Measurements from ENCODE around the gene POP7.
"Not testable (repeated sequence)": the region's sequence is repeated elsewhere in the genome, so short reads cannot be mapped to it uniquely, and the experiment has no call there.

Gene POP7

DNA sequence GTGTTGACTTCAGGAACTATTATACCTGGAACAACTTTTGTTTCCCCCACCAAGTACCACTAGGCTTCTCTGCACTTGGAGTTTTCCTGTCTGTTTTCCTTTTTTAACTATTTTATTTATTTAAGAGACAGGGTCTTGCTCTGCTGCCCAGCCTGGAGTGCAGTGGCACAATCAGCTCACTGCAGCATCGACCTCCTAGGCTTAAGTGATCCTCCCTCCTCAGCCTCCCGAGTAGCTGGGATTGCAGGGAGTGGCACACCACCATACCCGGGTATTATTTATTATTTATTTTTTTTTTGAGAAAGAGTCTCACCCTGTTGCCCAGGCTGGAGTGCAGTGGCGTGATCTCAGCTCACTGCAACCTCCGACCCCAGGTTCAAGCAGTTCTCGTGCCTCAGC lies 9.8 kb upstream of the POP7 start:
- Histone ChIP-seq H3K4me3 (ENCODE audit: low read length in 2 of 2) (no peak overlapping the region), H3K27me3 (ENCODE audit: control insufficient read depth in 1 of 2, insufficient read depth in 2 of 2, low read length in 2 of 2) (peaks cover 0 to 2% of the 10 kb centered on the region in 2 donors), H3K9ac (ENCODE audit: low read length in 2 of 2) (no peak overlapping the region), H3K4me1 (ENCODE audit: control insufficient read depth, insufficient read depth, low read length) (peaks cover 25% of the 10 kb centered on the region), H3K27ac (ENCODE audit: low read length) (no peak overlapping the region), H3K9me3 (ENCODE audit: control insufficient read depth in 2 of 2, low read length in 2 of 2) (no peaks in the 10 kb centered on the region), H3K36me3 (ENCODE audit: control insufficient read depth in 2 of 2, insufficient read depth in 2 of 2, low read length in 2 of 2) (no peaks in the 10 kb centered on the region)

- Histone ChIP-seq H3K4me1 (ENCODE audit: control insufficient read depth, insufficient read depth, low read length) (peaks cover 3% of the 10 kb centered on the region), H3K9ac (ENCODE audit: low read length in 2 of 2) (no peak overlapping the region), H3K4me3 (ENCODE audit: low read length in 2 of 2) (no peak overlapping the region), H3K27ac (ENCODE audit: low read length) (no peak overlapping the region), H3K27me3 (ENCODE audit: control insufficient read depth in 1 of 2, insufficient read depth in 2 of 2, low read length in 2 of 2) (peaks cover 0 to 2% of the 10 kb centered on the region in 2 donors), H3K9me3 (ENCODE audit: control insufficient read depth in 2 of 2, low read length in 2 of 2) (no peaks in the 10 kb centered on the region), H3K36me3 (ENCODE audit: control insufficient read depth in 2 of 2, insufficient read depth in 2 of 2, low read length in 2 of 2) (no peaks in the 10 kb centered on the region)
Observed at GRCh38 chr7:100699018-100699417, 6.9 kb upstream of the POP7 start.

DNA sequence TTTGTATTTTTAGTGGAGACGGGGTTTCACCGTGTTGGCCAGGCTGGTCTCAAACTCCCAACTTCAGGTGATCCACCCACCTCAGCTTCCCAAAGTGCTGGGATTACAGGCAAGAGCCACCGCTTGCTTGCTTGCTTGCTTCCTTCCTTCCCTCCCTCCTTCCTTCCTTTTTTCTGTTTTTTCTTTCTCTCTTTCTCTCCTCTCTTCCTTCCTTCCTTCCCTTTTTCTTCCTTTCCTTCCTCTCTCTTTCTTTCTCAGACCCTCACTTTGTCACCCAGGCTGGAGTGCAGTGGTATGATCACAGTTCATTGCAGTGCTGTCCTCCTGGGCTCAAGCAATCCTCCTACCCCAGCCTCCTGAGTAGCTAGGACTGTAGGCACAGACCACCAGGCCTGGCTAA lies 4.8 kb upstream of the POP7 start:
- H3K27ac ChIP-seq (ENCODE audit: low read length); H3K36me3 ChIP-seq (ENCODE audit: control insufficient read depth in 2 of 2, insufficient read depth in 2 of 2, low read length in 2 of 2); H3K9ac ChIP-seq (ENCODE audit: low read length in 2 of 2); H3K27me3 ChIP-seq (ENCODE audit: control insufficient read depth in 1 of 2, insufficient read depth in 2 of 2, low read length in 2 of 2); H3K4me1 ChIP-seq (ENCODE audit: control insufficient read depth, insufficient read depth, low read length); H3K9me3 ChIP-seq (ENCODE audit: control insufficient read depth in 2 of 2, low read length in 2 of 2); H3K4me3 ChIP-seq (ENCODE audit: low read length in 2 of 2): not testable (repeated sequence)

- Histone ChIP-seq H3K36me3 (ENCODE audit: control insufficient read depth in 2 of 2, insufficient read depth in 2 of 2, low read length in 2 of 2) (no peaks in the 10 kb centered on the region), H3K9ac (ENCODE audit: low read length in 2 of 2) (peak overlapping the region; percentile 93 to 94), H3K9me3 (ENCODE audit: control insufficient read depth in 2 of 2, low read length in 2 of 2) (no peaks in the 10 kb centered on the region), H3K27ac (ENCODE audit: low read length) (peak overlapping the region; percentile 91), H3K4me1 (ENCODE audit: control insufficient read depth, insufficient read depth, low read length) (peaks cover 21% of the 10 kb centered on the region), H3K4me3 (ENCODE audit: low read length in 2 of 2) (peak overlapping the region; percentile 92 to 95), H3K27me3 (ENCODE audit: control insufficient read depth in 1 of 2, insufficient read depth in 2 of 2, low read length in 2 of 2) (no peaks in the 10 kb centered on the region)
Observed at GRCh38 chr7:100705320-100705752, 585 bp upstream of the POP7 start.

DNA sequence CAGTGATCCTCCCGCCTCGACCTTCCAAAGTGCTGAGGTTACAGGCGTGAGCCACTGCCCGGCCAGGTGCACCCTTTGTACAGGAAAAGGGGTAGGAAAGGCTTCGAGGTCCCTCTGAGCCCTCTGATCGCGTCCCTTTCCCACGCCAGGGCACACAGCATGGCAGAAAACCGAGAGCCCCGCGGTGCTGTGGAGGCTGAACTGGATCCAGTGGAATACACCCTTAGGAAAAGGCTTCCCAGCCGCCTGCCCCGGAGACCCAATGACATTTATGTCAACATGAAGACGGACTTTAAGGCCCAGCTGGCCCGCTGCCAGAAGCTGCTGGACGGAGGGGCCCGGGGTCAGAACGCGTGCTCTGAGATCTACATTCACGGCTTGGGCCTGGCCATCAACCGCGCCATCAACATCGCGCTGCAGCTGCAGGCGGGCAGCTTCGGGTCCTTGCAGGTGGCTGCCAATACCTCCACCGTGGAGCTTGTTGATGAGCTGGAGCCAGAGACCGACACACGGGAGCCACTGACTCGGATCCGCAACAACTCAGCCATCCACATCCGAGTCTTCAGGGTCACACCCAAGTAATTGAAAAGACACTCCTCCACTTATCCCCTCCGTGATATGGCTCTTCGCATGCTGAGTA lies 871 bp downstream of the POP7 start:
- H3K36me3 ChIP-seq (ENCODE audit: control insufficient read depth in 2 of 2, insufficient read depth in 2 of 2, low read length in 2 of 2) = no peaks in the 10 kb centered on the region
- no peaks in the 10 kb centered on the region for H3K9me3 ChIP-seq (ENCODE audit: control insufficient read depth in 2 of 2, low read length in 2 of 2)
- peak overlapping the region; percentile 92 to 95 for H3K4me3 ChIP-seq (ENCODE audit: low read length in 2 of 2)
- peak overlapping the region; percentile 93 to 94 for H3K9ac ChIP-seq (ENCODE audit: low read length in 2 of 2)
- H3K27me3 ChIP-seq (ENCODE audit: control insufficient read depth in 1 of 2, insufficient read depth in 2 of 2, low read length in 2 of 2) = no peaks in the 10 kb centered on the region
- peaks cover 21% of the 10 kb centered on the region for H3K4me1 ChIP-seq (ENCODE audit: control insufficient read depth, insufficient read depth, low read length)
- H3K27ac ChIP-seq (ENCODE audit: low read length) = peak overlapping the region; percentile 91

DNA sequence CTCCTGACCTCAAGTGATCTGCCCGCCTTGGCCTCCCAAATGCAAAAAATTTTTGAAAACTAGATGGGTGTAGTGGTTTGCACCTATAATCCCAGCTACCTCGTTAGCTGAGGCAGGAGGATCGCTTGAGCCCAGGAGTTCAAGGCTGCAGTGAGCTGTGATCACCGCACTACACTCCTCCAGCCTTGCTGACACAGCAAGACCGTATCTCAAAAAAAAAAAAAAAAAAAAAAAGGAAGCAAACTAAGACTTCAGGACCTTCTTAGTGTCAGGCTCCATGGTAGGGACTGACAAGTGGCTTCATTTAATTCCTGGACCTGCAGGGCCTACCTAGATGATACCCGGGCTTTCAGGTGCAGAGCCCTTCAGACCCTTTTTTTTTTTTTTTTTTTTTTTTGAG lies 2.5 kb downstream of the POP7 start:
- no peak overlapping the region for H3K4me3 ChIP-seq (ENCODE audit: low read length in 2 of 2)
- peaks cover 21% of the 10 kb centered on the region for H3K4me1 ChIP-seq (ENCODE audit: control insufficient read depth, insufficient read depth, low read length)
- H3K9me3 ChIP-seq (ENCODE audit: control insufficient read depth in 2 of 2, low read length in 2 of 2) = no peaks in the 10 kb centered on the region
- H3K36me3 ChIP-seq (ENCODE audit: control insufficient read depth in 2 of 2, insufficient read depth in 2 of 2, low read length in 2 of 2) = no peaks in the 10 kb centered on the region
- H3K27ac ChIP-seq (ENCODE audit: low read length) = no peak overlapping the region
- no peaks in the 10 kb centered on the region for H3K27me3 ChIP-seq (ENCODE audit: control insufficient read depth in 1 of 2, insufficient read depth in 2 of 2, low read length in 2 of 2)
- no peak overlapping the region for H3K9ac ChIP-seq (ENCODE audit: low read length in 2 of 2)

- Histone ChIP-seq H3K36me3 (ENCODE audit: control insufficient read depth in 2 of 2, insufficient read depth in 2 of 2, low read length in 2 of 2) (no peaks in the 10 kb centered on the region), H3K4me1 (ENCODE audit: control insufficient read depth, insufficient read depth, low read length) (peaks cover 14% of the 10 kb centered on the region), H3K27me3 (ENCODE audit: control insufficient read depth in 1 of 2, insufficient read depth in 2 of 2, low read length in 2 of 2) (no peaks in the 10 kb centered on the region), H3K9me3 (ENCODE audit: control insufficient read depth in 2 of 2, low read length in 2 of 2) (no peaks in the 10 kb centered on the region), H3K4me3 (ENCODE audit: low read length in 2 of 2) (no peak overlapping the region), H3K9ac (ENCODE audit: low read length in 2 of 2) (no peak overlapping the region), H3K27ac (ENCODE audit: low read length) (no peak overlapping the region)
Observed at GRCh38 chr7:100710452-100710851, 4.5 kb downstream of the POP7 start.

DNA sequence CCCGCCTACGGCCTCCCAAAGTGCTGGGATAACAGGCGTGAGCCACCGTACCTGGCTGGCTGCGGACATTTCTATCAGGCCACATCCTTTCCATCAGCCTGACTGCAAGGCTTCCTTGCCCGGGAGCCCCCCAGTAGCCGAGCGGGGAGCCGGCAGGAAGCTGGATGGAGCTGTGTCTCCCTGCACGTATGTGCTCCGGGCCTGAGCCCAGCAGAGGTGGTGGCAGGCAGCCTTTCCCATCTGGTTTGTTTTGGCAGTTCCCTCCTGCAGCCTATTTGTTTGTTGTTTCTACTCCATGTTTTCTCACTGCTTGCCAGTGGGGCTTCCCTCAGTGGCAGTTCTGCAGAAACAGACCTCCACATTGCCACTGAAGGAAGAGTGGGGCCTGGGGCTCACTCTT lies 5.4 kb downstream of the POP7 start:
- no peaks in the 10 kb centered on the region for H3K9me3 ChIP-seq (ENCODE audit: control insufficient read depth in 2 of 2, low read length in 2 of 2)
- H3K27ac ChIP-seq (ENCODE audit: low read length) = no peak overlapping the region
- H3K4me3 ChIP-seq (ENCODE audit: low read length in 2 of 2) = no peak overlapping the region
- H3K9ac ChIP-seq (ENCODE audit: low read length in 2 of 2) = no peak overlapping the region
- no peaks in the 10 kb centered on the region for H3K27me3 ChIP-seq (ENCODE audit: control insufficient read depth in 1 of 2, insufficient read depth in 2 of 2, low read length in 2 of 2)
- H3K4me1 ChIP-seq (ENCODE audit: control insufficient read depth, insufficient read depth, low read length) = peaks cover 11% of the 10 kb centered on the region
- no peaks in the 10 kb centered on the region for H3K36me3 ChIP-seq (ENCODE audit: control insufficient read depth in 2 of 2, insufficient read depth in 2 of 2, low read length in 2 of 2)

DNA sequence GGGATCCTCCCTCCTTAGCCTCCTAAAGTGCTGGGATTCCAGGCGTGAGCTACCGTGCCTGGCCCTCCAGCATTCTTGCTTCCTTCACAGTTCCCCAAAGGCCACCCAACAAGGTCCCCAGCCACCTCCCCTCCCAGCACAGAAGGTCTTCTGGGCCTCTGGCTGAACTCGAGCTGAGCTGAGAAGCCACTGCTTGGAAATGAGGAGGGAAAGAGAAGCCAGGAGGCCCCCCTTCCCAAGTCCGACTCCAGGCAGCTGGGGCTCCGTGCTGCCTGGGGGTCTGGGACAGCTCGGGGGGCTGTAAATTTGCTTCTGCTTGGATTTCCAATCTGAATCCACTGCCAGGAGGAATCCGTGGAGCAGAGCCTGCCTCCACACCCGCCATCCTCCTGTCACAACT lies 8.8 kb downstream of the POP7 start:
- H3K36me3 ChIP-seq (ENCODE audit: control insufficient read depth in 2 of 2, insufficient read depth in 2 of 2, low read length in 2 of 2) = no peaks in the 10 kb centered on the region
- H3K4me1 ChIP-seq (ENCODE audit: control insufficient read depth, insufficient read depth, low read length) = no peaks in the 10 kb centered on the region
- H3K27me3 ChIP-seq (ENCODE audit: control insufficient read depth in 1 of 2, insufficient read depth in 2 of 2, low read length in 2 of 2) = peaks cover 3% of the 10 kb centered on the region in 2 donors
- H3K4me3 ChIP-seq (ENCODE audit: low read length in 2 of 2) = no peak overlapping the region
- H3K9ac ChIP-seq (ENCODE audit: low read length in 2 of 2) = no peak overlapping the region
- H3K27ac ChIP-seq (ENCODE audit: low read length) = no peak overlapping the region
- H3K9me3 ChIP-seq (ENCODE audit: control insufficient read depth in 2 of 2, low read length in 2 of 2) = no peaks in the 10 kb centered on the region

DNA sequence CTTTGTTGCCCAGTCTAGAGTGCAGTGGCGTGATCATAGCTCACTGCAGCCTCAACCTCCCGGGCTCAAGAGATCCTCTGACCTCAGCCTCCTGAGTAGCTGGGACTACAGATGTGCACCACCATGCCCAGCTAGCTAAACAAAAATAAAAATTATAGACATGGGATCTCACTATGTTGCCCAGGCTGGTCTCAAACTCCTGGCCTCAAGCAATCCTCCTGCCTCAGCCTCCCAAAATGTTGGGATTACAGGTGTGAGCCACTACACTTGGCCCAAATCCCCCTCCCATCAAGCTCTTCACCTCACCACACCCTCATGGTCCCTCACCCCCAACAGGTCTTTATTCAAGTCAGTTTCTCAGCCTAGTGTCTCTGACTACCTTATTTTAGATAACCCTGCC lies 11.2 kb downstream of the POP7 start:
- H3K36me3 ChIP-seq (ENCODE audit: control insufficient read depth in 2 of 2, insufficient read depth in 2 of 2, low read length in 2 of 2); H3K9ac ChIP-seq (ENCODE audit: low read length in 2 of 2); H3K4me1 ChIP-seq (ENCODE audit: control insufficient read depth, insufficient read depth, low read length); H3K27ac ChIP-seq (ENCODE audit: low read length); H3K9me3 ChIP-seq (ENCODE audit: control insufficient read depth in 2 of 2, low read length in 2 of 2); H3K4me3 ChIP-seq (ENCODE audit: low read length in 2 of 2): not testable (repeated sequence)
- peaks cover 21 to 23% of the 10 kb centered on the region in 2 donors for H3K27me3 ChIP-seq (ENCODE audit: control insufficient read depth in 1 of 2, insufficient read depth in 2 of 2, low read length in 2 of 2)

DNA sequence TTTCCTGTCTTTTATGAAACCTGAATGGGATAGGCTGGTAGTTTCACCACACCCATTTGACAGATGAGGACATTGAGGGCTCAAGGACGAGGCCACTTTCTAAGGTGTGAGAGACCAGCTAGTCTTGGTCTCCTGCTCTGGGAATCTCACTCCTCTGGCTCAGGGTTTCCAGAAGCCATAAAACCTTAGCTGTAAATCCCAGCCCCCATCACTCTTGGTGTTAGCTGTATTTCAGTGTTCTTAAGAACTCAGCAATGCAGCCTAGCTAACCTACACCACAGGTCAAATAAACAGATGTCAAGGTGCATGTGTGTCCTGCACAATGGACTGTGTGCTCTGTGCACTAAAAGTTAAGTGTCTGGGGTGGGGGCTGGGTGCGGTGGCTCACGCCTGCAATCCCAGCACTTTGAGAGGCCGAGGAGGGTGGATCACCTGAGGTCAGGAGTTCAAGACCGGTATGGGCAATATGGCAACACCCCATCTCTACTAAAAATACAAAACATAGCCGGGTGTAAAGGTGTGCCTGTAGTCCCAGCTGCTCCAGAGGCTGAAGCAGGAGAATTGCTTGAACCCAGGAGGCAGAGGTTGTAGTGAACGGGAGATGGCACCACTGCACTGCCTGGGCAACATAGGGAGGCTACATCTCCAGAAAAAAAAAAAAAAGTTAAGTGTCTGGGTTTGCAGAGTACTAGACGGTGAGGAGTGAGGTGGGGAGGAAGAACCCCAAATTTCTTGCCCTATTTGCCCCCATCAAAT lies 13.8 kb downstream of the POP7 start:
- Histone ChIP-seq H3K9me3 (ENCODE audit: control insufficient read depth in 2 of 2, low read length in 2 of 2) (no peaks in the 10 kb centered on the region), H3K4me1 (ENCODE audit: control insufficient read depth, insufficient read depth, low read length) (peaks cover 7% of the 10 kb centered on the region), H3K27me3 (ENCODE audit: control insufficient read depth in 1 of 2, insufficient read depth in 2 of 2, low read length in 2 of 2) (peaks cover 27 to 29% of the 10 kb centered on the region in 2 donors)

More for the DNA sequence above, 13.8 kb downstream of the POP7 start:
- Histone ChIP-seq H3K4me3 (ENCODE audit: low read length in 2 of 2) (no peak overlapping the region), H3K9ac (ENCODE audit: low read length in 2 of 2) (no peak overlapping the region), H3K27ac (ENCODE audit: low read length) (no peak overlapping the region), H3K36me3 (ENCODE audit: control insufficient read depth in 2 of 2, insufficient read depth in 2 of 2, low read length in 2 of 2) (no peaks in the 10 kb centered on the region)
